Measurements from ENCODE around the gene PUDP.
"Not testable (repeated sequence)": the region's sequence is repeated elsewhere in the genome, so short reads cannot be mapped to it uniquely, and the experiment has no call there.

PUDP gene

DNA sequence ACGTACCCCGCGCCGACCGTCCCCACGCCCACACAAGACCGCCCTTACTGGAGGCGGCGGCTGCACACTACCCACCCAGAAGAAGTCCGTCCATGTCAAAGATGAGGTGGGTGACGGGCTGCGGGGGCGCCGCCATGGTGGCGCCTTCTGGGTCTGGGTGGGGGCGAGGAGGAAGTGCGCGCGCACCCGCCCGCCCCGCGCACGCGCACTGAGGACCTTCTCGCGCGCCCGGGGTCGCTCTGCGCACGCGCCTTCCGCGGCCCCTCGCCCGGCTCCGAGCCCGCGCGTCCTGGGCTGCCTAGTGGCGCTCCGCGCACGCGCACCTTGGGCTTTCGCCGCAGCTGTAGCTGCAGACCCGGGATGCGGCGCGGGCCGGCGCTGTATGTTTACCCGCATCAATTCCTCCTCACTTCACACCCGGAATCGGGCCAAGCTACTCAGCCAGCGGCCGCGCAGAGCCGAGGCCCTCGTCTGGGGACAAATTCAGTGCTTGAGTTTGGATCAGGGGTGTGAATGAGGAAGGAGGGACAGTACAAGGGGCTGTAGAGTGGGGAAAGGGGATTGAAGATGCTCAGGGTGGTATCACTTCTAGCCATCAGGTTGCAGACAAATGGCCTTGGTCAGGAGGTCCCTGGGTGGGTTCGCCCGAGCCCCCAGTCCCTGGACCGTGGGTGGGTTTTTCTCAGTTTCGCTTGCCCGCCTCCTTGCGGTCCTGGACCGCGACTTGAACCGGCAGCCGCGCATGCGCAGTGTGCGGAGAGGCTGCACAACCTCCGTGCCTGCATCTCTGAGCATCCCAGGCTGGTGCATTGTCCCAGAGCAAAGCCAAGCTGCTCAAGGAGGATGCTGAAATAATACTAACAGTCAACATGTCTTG is at the start of gene PUDP:
Gene PUDP (minus strand): TSS at position 176 of the 877 bp plus-strand sequence. CDS start 40 bp downstream, at position 136.
- peak; percentile 71 for DNase-seq (ENCODE audit: low spot score)

- DNase-seq (ENCODE audit: low spot score): no peak
These were observed 46.7 kb upstream of the PUDP start for GRCh38 chrX:7194606-7195005.

DNA sequence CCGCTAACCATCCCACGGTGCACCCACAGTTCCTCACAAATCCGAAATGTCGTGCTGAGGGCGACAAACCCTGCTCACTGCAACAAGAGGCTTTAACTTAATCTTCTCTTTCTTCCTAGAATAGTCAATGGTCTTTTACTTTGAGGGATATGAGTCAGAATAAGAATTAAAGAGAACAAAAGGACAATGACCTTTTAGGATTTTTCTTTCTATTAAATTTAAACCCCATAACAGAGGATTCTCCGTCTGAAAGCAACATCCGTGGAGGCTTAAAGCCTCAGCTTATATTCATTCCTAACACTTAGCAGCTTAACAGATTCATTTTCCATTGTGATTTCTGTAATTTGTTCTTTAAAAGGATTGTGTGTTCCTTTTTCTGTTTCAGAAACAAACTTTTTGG is 44.9 kb upstream of the PUDP start:
- DNase-seq (ENCODE audit: low spot score): no peak

DNA sequence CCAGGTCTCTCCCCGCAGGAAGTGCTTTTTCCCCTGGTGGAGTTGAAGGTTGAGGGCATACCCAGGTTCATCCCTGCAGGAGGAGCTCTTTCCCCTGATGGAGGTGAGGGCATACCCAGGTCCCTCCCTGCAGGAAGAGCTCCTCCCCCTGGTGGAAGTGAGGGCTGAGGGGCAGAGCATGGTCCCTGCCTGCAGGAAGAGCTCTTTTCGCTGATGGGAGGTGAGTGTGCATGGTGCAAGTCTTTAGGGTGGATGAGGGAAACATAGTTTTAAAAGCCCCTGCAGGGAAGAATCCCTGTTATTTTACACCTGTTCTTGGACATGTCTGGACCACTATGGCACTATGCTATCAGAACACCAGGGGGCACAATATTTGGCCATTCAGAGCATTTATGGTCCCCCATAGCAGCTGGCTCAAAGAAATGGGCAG is 43.7 kb upstream of the PUDP start:
- DNase-seq (ENCODE audit: low spot score): no peak

- DNase-seq (ENCODE audit: low spot score): no peak
These were observed 42.2 kb upstream of the PUDP start for GRCh38 chrX:7190157-7190556.

- DNase-seq (ENCODE audit: low spot score): no peak
These were observed 40.7 kb upstream of the PUDP start for GRCh38 chrX:7188672-7189071.

GRCh38 chrX:7184816-7185215 is 36.9 kb upstream of the PUDP start:
- no peak for DNase-seq (ENCODE audit: low spot score)

DNA sequence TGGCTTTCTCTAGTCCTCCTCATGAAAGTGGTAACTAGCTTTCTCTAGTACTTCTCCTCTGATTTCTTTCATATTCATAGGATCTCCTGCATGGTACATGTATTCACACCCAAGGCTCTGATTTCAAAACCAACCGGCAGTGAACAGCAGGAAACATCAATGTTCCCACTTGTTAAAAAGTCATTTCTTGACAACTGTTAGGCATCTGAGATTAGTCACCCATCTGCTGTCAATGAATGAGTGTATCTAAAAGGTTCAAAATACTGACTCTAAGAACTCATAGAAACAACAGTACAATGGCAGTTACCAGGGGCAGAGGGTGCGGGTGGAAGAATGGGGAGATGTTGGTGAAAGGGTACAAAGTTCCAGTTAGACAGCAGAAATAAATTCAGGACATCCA is 31.5 kb upstream of the PUDP start:
- no peak for DNase-seq (ENCODE audit: low spot score)

GRCh38 chrX:7178859-7179258 is 30.9 kb upstream of the PUDP start:
- not testable (repeated sequence) for DNase-seq (ENCODE audit: low spot score)

- peak; percentile 8 for DNase-seq (ENCODE audit: low spot score)
These were observed 22.9 kb upstream of the PUDP start for GRCh38 chrX:7170898-7171297.

GRCh38 chrX:7169627-7170026 is 21.7 kb upstream of the PUDP start:
- no peak for DNase-seq (ENCODE audit: low spot score)

DNA sequence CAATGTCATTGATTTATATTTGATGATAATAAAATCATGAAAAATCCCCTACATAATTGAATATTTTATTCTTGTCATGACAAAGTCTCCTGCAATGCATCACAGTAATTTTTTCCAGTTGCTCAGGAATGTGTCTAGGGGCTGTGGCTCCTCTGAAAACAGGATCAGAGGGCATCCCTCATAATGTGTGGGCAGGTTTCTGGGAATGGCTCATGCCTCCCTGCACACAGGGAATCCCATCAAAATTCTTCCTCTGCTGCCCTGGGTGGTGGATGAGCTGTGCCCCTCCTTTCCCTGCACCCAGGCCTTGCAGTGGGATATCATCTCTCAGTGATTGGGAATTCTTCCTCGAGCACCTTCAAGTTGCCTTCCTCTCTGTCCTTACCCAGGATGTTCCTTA is 20.4 kb upstream of the PUDP start:
- DNase-seq (ENCODE audit: low spot score): no peak

- no peak for DNase-seq (ENCODE audit: low spot score)
These were observed 16.2 kb upstream of the PUDP start for GRCh38 chrX:7164174-7164573.

GRCh38 chrX:7163146-7163677 is 15.3 kb upstream of the PUDP start:
- no peak for DNase-seq (ENCODE audit: low spot score)

DNA sequence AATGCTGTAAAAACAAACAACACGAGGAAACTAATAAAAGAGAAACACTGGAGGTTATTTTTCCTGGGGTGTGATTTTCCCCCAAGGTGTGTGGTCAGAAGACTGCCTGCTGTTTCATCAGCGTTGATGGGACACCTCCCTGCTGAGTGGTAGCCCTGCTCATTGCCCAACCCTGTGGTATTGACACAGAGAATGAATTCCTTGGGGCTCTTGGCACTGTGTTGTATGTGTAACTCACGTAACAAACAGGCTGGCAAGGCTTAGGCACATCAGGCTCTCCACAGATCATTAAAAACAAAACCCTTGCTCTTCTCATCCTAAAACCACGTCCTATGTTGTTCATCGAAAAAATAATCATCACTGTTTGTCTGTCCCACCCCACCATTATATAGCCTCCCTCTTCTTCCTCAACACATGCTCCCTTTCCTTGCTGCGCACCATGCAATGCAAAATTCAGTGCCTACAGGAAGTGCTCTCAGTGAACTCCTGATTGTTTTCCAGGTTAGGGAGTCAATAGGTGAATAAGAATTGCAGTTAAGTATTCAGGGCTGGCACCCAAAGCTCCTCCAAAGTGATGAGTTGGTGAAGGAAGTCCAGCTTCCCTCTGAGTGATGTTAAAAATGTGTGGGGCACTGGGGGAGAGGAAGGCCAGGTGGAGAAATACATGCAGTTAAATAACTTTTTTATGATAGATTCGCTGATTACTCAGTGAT is 11.4 kb upstream of the PUDP start:
- DNase-seq (ENCODE audit: low spot score): no peak

DNA sequence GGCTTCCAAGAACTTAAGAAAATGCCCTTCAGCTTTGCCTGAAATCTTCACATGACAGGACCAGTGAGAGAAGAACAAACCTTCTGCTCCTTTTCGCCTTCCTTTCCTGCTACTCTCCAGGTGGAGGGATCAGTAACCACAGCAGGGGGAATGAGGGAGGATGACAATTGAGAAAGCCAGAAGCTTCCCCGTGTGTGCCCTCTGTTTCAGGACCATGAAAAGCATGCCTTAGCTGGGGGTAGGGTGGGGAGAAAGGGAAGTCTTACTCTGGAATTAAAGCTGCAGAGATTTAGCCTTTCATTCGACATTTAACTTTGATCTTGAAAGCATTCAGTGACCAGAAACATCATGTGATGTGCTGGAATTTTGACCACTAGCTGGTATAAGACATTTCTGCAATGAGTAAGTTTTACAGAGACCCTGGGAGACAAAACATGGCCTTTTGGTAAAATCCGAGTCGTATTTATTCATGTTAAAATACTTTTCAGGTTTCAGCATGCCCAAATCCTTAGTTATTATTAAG is 10.6 kb upstream of the PUDP start:
- DNase-seq (ENCODE audit: low spot score): no peak

DNA sequence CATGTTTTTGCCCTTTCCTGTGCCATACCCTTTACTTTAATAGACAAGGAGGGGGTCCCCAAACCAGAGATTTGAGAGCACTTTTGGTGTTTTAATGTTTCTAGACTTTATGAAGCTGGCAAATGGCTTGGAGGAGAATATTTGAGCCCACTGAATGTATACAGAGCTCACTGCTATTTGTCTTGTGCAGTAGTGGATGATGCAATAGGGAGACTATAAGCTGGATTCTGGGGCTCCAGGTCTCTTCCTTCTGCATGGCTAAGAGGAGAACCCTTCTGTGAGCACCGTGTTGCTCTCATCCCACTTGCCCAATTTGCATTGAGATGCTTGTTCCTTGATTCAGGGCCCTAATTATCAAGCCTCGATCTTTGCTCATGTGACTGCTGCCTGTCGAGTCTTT is 8.9 kb upstream of the PUDP start:
- DNase-seq (ENCODE audit: low spot score): no peak

- DNase-seq (ENCODE audit: low spot score): no peak
These were observed 7.2 kb upstream of the PUDP start for GRCh38 chrX:7155163-7155562.

- DNase-seq (ENCODE audit: low spot score): no peak
These were observed 6.2 kb upstream of the PUDP start for GRCh38 chrX:7154041-7154597.

GRCh38 chrX:7153231-7153630 is 5.3 kb upstream of the PUDP start:
- no peak for DNase-seq (ENCODE audit: low spot score)

GRCh38 chrX:7149411-7149810 is 1.5 kb upstream of the PUDP start:
- no peak for DNase-seq (ENCODE audit: low spot score)

DNA sequence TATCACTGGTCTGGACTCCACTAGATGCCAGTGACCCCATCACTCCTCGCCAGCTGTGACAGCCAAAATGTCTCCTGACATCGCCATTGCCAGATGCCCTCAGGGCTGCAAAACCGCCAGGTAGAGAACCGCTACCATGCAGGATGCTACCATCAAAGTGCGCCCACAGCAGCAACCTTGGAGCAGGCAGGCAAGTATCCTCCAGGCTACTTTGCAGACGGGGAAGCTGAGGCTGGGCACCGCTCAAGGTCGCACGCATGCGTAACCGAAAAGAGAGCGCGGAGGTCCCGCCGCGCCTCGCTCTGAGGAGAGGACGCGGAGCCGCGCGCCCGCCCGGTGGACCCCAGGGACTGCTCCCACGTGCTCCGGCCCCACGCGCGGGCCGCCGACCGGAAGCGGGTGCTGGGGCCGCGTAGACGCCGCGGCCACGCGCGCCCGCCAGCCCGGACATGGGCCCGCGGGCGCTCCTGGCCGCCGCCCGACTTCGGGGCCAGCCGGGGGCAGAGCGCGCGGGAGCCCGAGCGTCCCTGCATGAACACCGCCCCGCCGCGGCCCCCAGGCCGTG is 458 bp downstream of the PUDP start, which contains the start of gene STS:
Gene STS (plus strand): TSS at position 300 of the 565 bp plus-strand sequence. CDS start 105,488 bp downstream, outside the sequence.
- DNase-seq (ENCODE audit: low spot score): peak; percentile 3
